HEK293T (cell line): ENCODE results near the gene SELENOF.

Experiments
- FOXM1 ChIP-seq: fragments of 450-650 bp; IDR thresholded peaks from 2 replicates; pipeline ENCODE4 v1.6.1; 2017; ENCODE audit warnings: mild to moderate bottlenecking, borderline replicate concordance
- HDGF ChIP-seq: fragments of 450-650 bp; IDR thresholded peaks from 2 replicates; pipeline ENCODE4 v1.6.1; 2017; ENCODE audit warnings: antibody characterized with exemption, borderline replicate concordance
- ZNF384 ChIP-seq: fragments of 450-650 bp; IDR thresholded peaks from 2 replicates; pipeline ENCODE4 v1.6.1; 2016

GRCh38 chr1:86938450-86938849, 24.5 kb upstream of the SELENOF start:
- TF ChIP-seq HDGF, result no peak
- no peak for TF ChIP-seq FOXM1
- no peak for TF ChIP-seq ZNF384
